ENCODE measurements around the gene DUSP14. TPM values are rescaled to one million over a fixed set of nuclear protein-coding genes. Genes with fewer than 3 reads are reported as not detected.
A peak's percentile ranks its signal among the peaks of the same experiment; 100 is the strongest.

Gene DUSP14
- total and polyA plus RNA-seq, 2 of the 13 experiments (the other 11 are each of a cell fraction or from before 2014, with no cell fraction given), result 33.5 to 39.8 TPM

DNA sequence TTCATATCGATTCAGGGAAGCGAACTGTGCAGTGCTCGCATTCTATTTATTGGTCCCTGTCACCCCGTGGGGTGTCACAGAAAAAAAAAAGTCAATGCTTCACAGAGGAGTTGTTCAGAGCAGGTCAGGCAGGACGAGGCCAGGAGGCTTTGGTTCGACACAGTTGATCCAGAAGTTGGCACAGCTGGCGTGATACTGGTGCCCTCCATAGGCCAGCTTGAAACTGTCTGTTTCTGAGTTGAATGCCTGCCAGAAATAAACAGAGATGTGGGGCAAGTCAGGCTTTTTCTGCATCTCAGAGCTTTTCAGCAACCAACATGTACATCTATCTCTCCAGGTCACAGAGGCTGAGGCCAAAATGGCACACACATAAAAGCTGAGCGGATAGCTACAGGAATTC lies 29.1 kb downstream of the DUSP14 start:
- BruUV-seq (replicated peaks), result TSS peak; percentile 25
- Histone ChIP-seq H3K27me3 (ENCODE audit: control insufficient read depth in 1 of 2, insufficient read depth in 2 of 2, low read length in 2 of 2) (no peaks in the 10 kb centered on the region), H3K9me3 (ENCODE audit: low read length) (no peaks in the 10 kb centered on the region), H2AFZ (ENCODE audit: low read length) (no peak overlapping the region), H3K27ac (ENCODE audit: extremely low read length, insufficient read depth, low read length) (no peak overlapping the region), H3K4me2 (ENCODE audit: low read depth, low read length) (no peak overlapping the region), H3K9ac (ENCODE audit: insufficient read depth, low read depth, low read length) (no peak overlapping the region), H3K4me3 (replicated peaks in 1 of 3; ENCODE audit: insufficient read depth in 1 of 3, low read depth in 2 of 3, low read length in 3 of 3) (no peak overlapping the region), H3K4me1 (ENCODE audit: insufficient read depth, low read length) (no peaks in the 10 kb centered on the region), H3K79me2 (ENCODE audit: insufficient read depth, low read length) (no peaks in the 10 kb centered on the region), H3K36me3 (replicated peaks in 1 of 2; ENCODE audit: control insufficient read depth in 1 of 2, insufficient read depth in 2 of 2, low read length in 2 of 2) (peaks cover 6 to 46% of the 10 kb centered on the region in 2 experiments; a peak in 4 of 5 replicates), H4K20me1 (ENCODE audit: insufficient read depth, low read length) (no peaks in the 10 kb centered on the region)
- DNase-seq (ENCODE audit: low spot score) (no peak), FAIRE-seq (no peak), ATAC-seq (no peak)
- 96% methylated on average over 7 of the region's 8 CpGs for WGBS (ENCODE audit: low lambda C conversion rate)
- TF ChIP-seq, protein P1, sequence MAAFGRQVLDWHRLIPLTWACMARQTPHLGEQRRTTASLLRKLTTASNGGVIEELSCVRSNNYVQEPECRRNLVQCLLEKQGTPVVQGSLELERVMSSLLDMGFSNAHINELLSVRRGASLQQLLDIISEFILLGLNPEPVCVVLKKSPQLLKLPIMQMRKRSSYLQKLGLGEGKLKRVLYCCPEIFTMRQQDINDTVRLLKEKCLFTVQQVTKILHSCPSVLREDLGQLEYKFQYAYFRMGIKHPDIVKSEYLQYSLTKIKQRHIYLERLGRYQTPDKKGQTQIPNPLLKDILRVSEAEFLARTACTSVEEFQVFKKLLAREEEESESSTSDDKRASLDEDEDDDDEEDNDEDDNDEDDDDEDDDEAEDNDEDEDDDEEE (CRISPR knock-in tag; IDR thresholded peaks at IDR 0.05), result no peak
- TF ChIP-seq AGO1 (IDR thresholded peaks at IDR 0.05; ENCODE audit: low read depth, low read length, poor library complexity, severe bottlenecking), result no peak
- intact Hi-C loops (cut with micrococcal nuclease; ENCODE audit: unreplicated experiment), result no loop called here
- in situ Hi-C loops (cut with HindIII; ENCODE audit: extremely low pct_ligation_motif_present, low pct_unique_long_range_greater_than_20kb), result no loop called here
- POLR2A ChIA-PET, result interaction anchor here (1.2 kb wide), 1 partner anchor 29 kb away, joined by 3 read pairs; the partner anchor contains the start of gene DUSP14
- CTCF ChIA-PET (ENCODE audit: low intra/inter-chr PET ratio, low total read pairs), result no interaction called here

DNA sequence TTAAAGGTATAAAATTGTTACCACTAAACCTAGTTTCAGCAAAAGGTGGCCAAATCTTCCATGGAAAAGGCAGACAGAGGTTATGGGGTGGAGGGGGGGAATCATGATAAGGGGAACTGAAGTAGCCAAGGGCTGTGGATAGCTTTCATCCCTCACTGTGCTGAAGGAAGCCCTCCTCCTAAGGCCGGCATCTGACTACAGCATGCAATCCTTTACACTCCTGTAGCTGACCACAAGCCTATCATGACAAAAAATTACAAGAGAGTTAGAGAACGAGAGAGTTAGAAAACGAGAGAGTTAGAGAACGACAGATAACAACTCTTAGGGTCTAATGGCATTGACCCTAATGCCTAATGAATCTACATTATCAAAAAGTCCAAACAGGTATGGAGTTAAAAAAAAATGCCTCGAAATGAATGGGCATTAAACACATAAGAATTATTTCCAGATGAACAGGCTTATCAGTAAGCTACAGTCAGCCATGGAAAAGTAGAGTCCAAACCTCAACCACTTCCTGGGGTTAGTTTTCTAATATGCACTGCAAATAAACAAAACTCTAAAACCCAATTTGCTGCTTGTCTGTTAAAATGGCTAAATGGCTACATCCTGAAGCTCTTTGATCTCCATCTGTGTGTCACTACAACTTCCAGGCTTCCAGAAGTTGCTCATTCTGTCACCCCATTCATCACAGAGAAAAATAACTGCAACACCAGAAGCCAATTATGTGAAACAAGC lies 29.7 kb downstream of the DUSP14 start:
- DNase-seq (ENCODE audit: low spot score), result no peak
- no peak overlapping the region for H3K4me2 ChIP-seq (ENCODE audit: low read depth, low read length)
- no peaks in the 10 kb centered on the region for H3K79me2 ChIP-seq (ENCODE audit: insufficient read depth, low read length)
- ATAC-seq, result no peak
- H3K27me3 ChIP-seq (ENCODE audit: control insufficient read depth in 1 of 2, insufficient read depth in 2 of 2, low read length in 2 of 2), result no peaks in the 10 kb centered on the region
- no peak overlapping the region for H2AFZ ChIP-seq (ENCODE audit: low read length)
- no peak overlapping the region for H3K9ac ChIP-seq (ENCODE audit: insufficient read depth, low read depth, low read length)
- no peak overlapping the region for H3K4me3 ChIP-seq (replicated peaks in 1 of 3; ENCODE audit: insufficient read depth in 1 of 3, low read depth in 2 of 3, low read length in 3 of 3)
- intact Hi-C loops (cut with micrococcal nuclease; ENCODE audit: unreplicated experiment) (no loop called here), in situ Hi-C loops (cut with HindIII; ENCODE audit: extremely low pct_ligation_motif_present, low pct_unique_long_range_greater_than_20kb) (no loop called here)
- H3K4me1 ChIP-seq (ENCODE audit: insufficient read depth, low read length), result no peaks in the 10 kb centered on the region
- no TSS peak for BruUV-seq (replicated peaks)
- 89% methylated on average over 5 of the region's 5 CpGs for WGBS (ENCODE audit: low lambda C conversion rate)
- no peak overlapping the region for H3K27ac ChIP-seq (ENCODE audit: extremely low read length, insufficient read depth, low read length)
- no peaks in the 10 kb centered on the region for H3K9me3 ChIP-seq (ENCODE audit: low read length)
- peaks cover 6 to 48% of the 10 kb centered on the region in 2 experiments for H3K36me3 ChIP-seq (replicated peaks in 1 of 2; ENCODE audit: control insufficient read depth in 1 of 2, insufficient read depth in 2 of 2, low read length in 2 of 2)
- POLR2A ChIA-PET, result interaction anchor here (1.2 kb wide), 1 partner anchor 30 kb away, joined by 3 read pairs; the partner anchor contains the start of gene DUSP14
- CTCF ChIA-PET (ENCODE audit: low intra/inter-chr PET ratio, low total read pairs), result no interaction called here
- no peak for FAIRE-seq
- no peaks in the 10 kb centered on the region for H4K20me1 ChIP-seq (ENCODE audit: insufficient read depth, low read length)
- no peak for TF ChIP-seq DR1 (CRISPR knock-in tag; IDR thresholded peaks at IDR 0.05)
- TF ChIP-seq GPN1 (CRISPR knock-in tag; IDR thresholded peaks at IDR 0.05; ENCODE audit: borderline replicate concordance), result no peak
- TF ChIP-seq ZNF777 (CRISPR knock-in tag; IDR thresholded peaks at IDR 0.05), result no peak
- TF ChIP-seq HNRNPL (IDR thresholded peaks at IDR 0.05; ENCODE audit: low read depth, low read length), result no peak
- TF ChIP-seq NFE2L2 (IDR thresholded peaks at IDR 0.05; ENCODE audit: low read length), result no peak
- TF ChIP-seq U2AF1 (optimal IDR thresholded peaks at IDR 0.05; ENCODE audit: low read depth, low read length), result no peak
- TF ChIP-seq, protein P2, sequence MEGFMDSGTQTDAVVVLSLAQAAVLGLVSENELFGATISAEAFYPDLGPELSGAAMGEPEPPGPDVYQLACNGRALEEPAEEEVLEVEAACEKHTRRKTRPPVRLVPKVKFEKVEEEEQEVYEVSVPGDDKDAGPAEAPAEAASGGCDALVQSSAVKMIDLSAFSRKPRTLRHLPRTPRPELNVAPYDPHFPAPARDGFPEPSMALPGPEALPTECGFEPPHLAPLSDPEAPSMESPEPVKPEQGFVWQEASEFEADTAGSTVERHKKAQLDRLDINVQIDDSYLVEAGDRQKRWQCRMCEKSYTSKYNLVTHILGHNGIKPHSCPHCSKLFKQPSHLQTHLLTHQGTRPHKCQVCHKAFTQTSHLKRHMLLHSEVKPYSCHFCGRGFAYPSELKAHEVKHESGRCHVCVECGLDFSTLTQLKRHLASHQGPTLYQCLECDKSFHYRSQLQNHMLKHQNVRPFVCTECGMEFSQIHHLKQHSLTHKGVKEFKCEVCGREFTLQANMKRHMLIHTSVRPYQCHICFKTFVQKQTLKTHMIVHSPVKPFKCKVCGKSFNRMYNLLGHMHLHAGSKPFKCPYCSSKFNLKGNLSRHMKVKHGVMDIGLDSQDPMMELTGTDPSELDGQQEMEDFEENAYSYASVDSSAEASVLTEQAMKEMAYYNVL (CRISPR knock-in tag; IDR thresholded peaks at IDR 0.05; ENCODE audit: borderline replicate concordance), result no peak
- no peak for TF ChIP-seq POLR2A (IDR thresholded peaks at IDR 0.05; ENCODE audit: insufficient read depth in 1 of 2, low read depth in 2 of 2, low read length in 2 of 2)
- TF ChIP-seq RCOR2 (CRISPR knock-in tag; IDR thresholded peaks at IDR 0.05), result no peak
- no peak for TF ChIP-seq ZNF703 (CRISPR knock-in tag; IDR thresholded peaks at IDR 0.05; ENCODE audit: borderline replicate concordance)
- TF ChIP-seq, protein P3, sequence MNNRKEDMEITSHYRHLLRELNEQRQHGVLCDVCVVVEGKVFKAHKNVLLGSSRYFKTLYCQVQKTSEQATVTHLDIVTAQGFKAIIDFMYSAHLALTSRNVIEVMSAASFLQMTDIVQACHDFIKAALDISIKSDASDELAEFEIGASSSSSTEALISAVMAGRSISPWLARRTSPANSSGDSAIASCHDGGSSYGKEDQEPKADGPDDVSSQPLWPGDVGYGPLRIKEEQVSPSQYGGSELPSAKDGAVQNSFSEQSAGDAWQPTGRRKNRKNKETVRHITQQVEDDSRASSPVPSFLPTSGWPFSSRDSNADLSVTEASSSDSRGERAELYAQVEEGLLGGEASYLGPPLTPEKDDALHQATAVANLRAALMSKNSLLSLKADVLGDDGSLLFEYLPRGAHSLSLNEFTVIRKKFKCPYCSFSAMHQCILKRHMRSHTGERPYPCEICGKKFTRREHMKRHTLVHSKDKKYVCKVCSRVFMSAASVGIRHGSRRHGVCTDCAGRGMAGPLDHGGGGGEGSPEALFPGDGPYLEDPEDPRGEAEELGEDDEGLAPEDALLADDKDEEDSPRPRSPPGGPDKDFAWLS (CRISPR knock-in tag; IDR thresholded peaks at IDR 0.05; ENCODE audit: borderline replicate concordance), result no peak
- no peak for TF ChIP-seq KLF12 (CRISPR knock-in tag; IDR thresholded peaks at IDR 0.05; ENCODE audit: borderline replicate concordance)

All from HepG2 (cell line).